ENCODE data around the gene DMKN. TPM values are rescaled to one million over a fixed set of nuclear protein-coding genes. Genes with fewer than 3 reads are reported as not detected.

DMKN gene
- total and polyA plus RNA-seq, 4 donors, result 79.0 to 278 (median 106) TPM

- no peak overlapping the region for H3K9ac ChIP-seq (ENCODE audit: insufficient read depth in 1 of 2, low read length in 2 of 2)
- no peak overlapping the region for H3K27ac ChIP-seq (ENCODE audit: low read depth in 1 of 2, low read length in 1 of 2)
- no peaks in the 10 kb centered on the region for H3K9me3 ChIP-seq (ENCODE audit: control insufficient read depth in 4 of 4, insufficient read depth in 3 of 4, low read length in 3 of 4)
- TF ChIP-seq CTCF (IDR thresholded peaks at IDR 0.05; ENCODE audit: control extremely low read depth, extremely low read depth), result no peak
- DNase-seq (no peak), ATAC-seq (ENCODE audit: insufficient read depth, low FRiP score) (no peak)
- no peaks in the 10 kb centered on the region for H3K36me3 ChIP-seq (ENCODE audit: control insufficient read depth in 4 of 4, insufficient read depth in 4 of 4, low read length in 4 of 4)
- H3K27me3 ChIP-seq (ENCODE audit: control insufficient read depth in 3 of 3, insufficient read depth in 3 of 3, low read length in 2 of 3), result no peaks in the 10 kb centered on the region
- H3K4me3 ChIP-seq, result no peak overlapping the region
- WGBS, 2 donors, result 65 to 72% methylated on average over 7 of the region's 7 CpGs
- H3K4me1 ChIP-seq (ENCODE audit: control insufficient read depth in 5 of 5, insufficient read depth in 5 of 5, low read length in 5 of 5), result peaks cover 0 to 8% (median 4%) of the 10 kb centered on the region in 5 donors
Measured at GRCh38 chr19:35451338-35452096, 61.9 kb downstream of the DMKN start.

GRCh38 chr19:35449359-35450043 is 63.9 kb downstream of the DMKN start:
- no peak for TF ChIP-seq CTCF (IDR thresholded peaks at IDR 0.05; ENCODE audit: control extremely low read depth, extremely low read depth)
- Histone ChIP-seq H3K4me3 (no peak overlapping the region), H3K27me3 (ENCODE audit: control insufficient read depth in 3 of 3, insufficient read depth in 3 of 3, low read length in 2 of 3) (no peaks in the 10 kb centered on the region), H3K27ac (ENCODE audit: low read depth in 1 of 2, low read length in 1 of 2) (peak overlapping the region in 1 of 2 donors; percentile 20), H3K36me3 (ENCODE audit: control insufficient read depth in 4 of 4, insufficient read depth in 4 of 4, low read length in 4 of 4) (no peaks in the 10 kb centered on the region), H3K9me3 (ENCODE audit: control insufficient read depth in 4 of 4, insufficient read depth in 3 of 4, low read length in 3 of 4) (no peaks in the 10 kb centered on the region), H3K9ac (ENCODE audit: insufficient read depth in 1 of 2, low read length in 2 of 2) (no peak overlapping the region), H3K4me1 (ENCODE audit: control insufficient read depth in 5 of 5, insufficient read depth in 5 of 5, low read length in 5 of 5) (peaks cover 0 to 10% (median 3%) of the 10 kb centered on the region in 5 donors)
- WGBS, 2 donors, result 65 to 78% methylated on average over 27 of the region's 27 CpGs
- ATAC-seq (ENCODE audit: insufficient read depth, low FRiP score) (peak; percentile 25), DNase-seq (no peak)

GRCh38 chr19:35447606-35448469 is 65.6 kb downstream of the DMKN start, which contains the start of gene FFAR2:
TSS of gene FFAR2 (plus strand) at chr19:35448257. CDS start at chr19:35449715, 1,458 bp downstream.
- no peaks in the 10 kb centered on the region for H3K27me3 ChIP-seq (ENCODE audit: control insufficient read depth in 3 of 3, insufficient read depth in 3 of 3, low read length in 2 of 3)
- ATAC-seq (ENCODE audit: insufficient read depth, low FRiP score) (no peak), DNase-seq (no peak)
- 60 to 74% methylated on average over 12 of the region's 12 CpGs for WGBS, 2 donors
- H3K4me1 ChIP-seq (ENCODE audit: control insufficient read depth in 5 of 5, insufficient read depth in 5 of 5, low read length in 5 of 5), result peaks cover 0 to 10% (median 3%) of the 10 kb centered on the region in 5 donors
- H3K9me3 ChIP-seq (ENCODE audit: control insufficient read depth in 4 of 4, insufficient read depth in 3 of 4, low read length in 3 of 4), result no peaks in the 10 kb centered on the region
- no peak for TF ChIP-seq CTCF (IDR thresholded peaks at IDR 0.05; ENCODE audit: control extremely low read depth, extremely low read depth)
- peak within 1 kb of the TSS in 1 of 2 donors; percentile 63 for H3K27ac ChIP-seq (ENCODE audit: low read depth in 1 of 2, low read length in 1 of 2)
- no peaks in the 10 kb centered on the region for H3K36me3 ChIP-seq (ENCODE audit: control insufficient read depth in 4 of 4, insufficient read depth in 4 of 4, low read length in 4 of 4)
- H3K4me3 ChIP-seq, result no peak within 1 kb of the TSS
- no peak within 1 kb of the TSS for H3K9ac ChIP-seq (ENCODE audit: insufficient read depth in 1 of 2, low read length in 2 of 2)

Other genes starting within 250 kb of the DMKN start
- gene USF2, start 244.7 kb downstream of the DMKN start, total RNA-seq, result 100 to 1,000 TPM in 1 of 2 donors, 10 to 100 TPM in 1; 74.9 to 138 TPM
- gene USF2, start 244.7 kb downstream of the DMKN start, polyA plus RNA-seq, result 100 to 1,000 TPM; 129 to 163 TPM
- gene HAMP, start 231.1 kb downstream of the DMKN start, total RNA-seq, result 1 to 10 TPM in 1 of 2 donors, under 1 TPM in 1; 0.28 to 1.5 TPM
- gene HAMP, start 231.1 kb downstream of the DMKN start, polyA plus RNA-seq, result 10 to 100 TPM in 1 of 2 donors, 1 to 10 TPM in 1; 1.7 to 85.7 TPM
- 1 to 10 TPM; 1.5 to 8.8 TPM for gene MAG, start 221.5 kb downstream of the DMKN start, total RNA-seq
- gene MAG, start 221.5 kb downstream of the DMKN start, polyA plus RNA-seq, result 1 to 10 TPM in 1 of 2 donors, under 1 TPM in 1; 0.08 to 2.3 TPM
- gene CD22, start 184.5 kb downstream of the DMKN start, total RNA-seq, result 10 to 100 TPM; 13.5 to 53.8 TPM
- 10 to 100 TPM in 1 of 2 donors, 1 to 10 TPM in 1; 4.7 to 48.0 TPM for gene CD22, start 184.5 kb downstream of the DMKN start, polyA plus RNA-seq
- under 1 TPM; 0.37 to 0.49 TPM for gene FFAR1, start 165.7 kb downstream of the DMKN start, total RNA-seq
- gene FFAR1, start 165.7 kb downstream of the DMKN start, polyA plus RNA-seq, result 1 to 10 TPM in 1 of 2 donors, under 1 TPM in 1; 0.06 to 1.1 TPM
- under 1 TPM; 0.26 to 0.55 TPM for gene FFAR3, start 155.2 kb downstream of the DMKN start, total RNA-seq
- gene FFAR3, start 155.2 kb downstream of the DMKN start, polyA plus RNA-seq, result 10 to 100 TPM in 1 of 2 donors, under 1 TPM in 1; 0.06 to 20.9 TPM
- under 1 TPM in 1 of 2 donors, not detected in 1; 0.21 TPM for gene GPR42, start 142.6 kb downstream of the DMKN start, total RNA-seq
- 1 to 10 TPM in 1 of 2 donors, not detected in 1; 1.5 TPM for gene GPR42, start 142.6 kb downstream of the DMKN start, polyA plus RNA-seq
- gene FFAR2, start 65.4 kb downstream of the DMKN start, total RNA-seq, result 1 to 10 TPM; 2.6 to 6.2 TPM
- gene FFAR2, start 65.4 kb downstream of the DMKN start, polyA plus RNA-seq, result 100 to 1,000 TPM in 1 of 2 donors, 1 to 10 TPM in 1; 1.2 to 113 TPM
- gene KRTDAP, start 23.2 kb downstream of the DMKN start, total RNA-seq, result not detected
- under 1 TPM; 0.16 to 0.49 TPM for gene KRTDAP, start 23.2 kb downstream of the DMKN start, polyA plus RNA-seq
- gene SBSN, start 14.7 kb upstream of the DMKN start, total RNA-seq, result under 1 TPM in 1 of 2 donors, not detected in 1; 0.09 TPM
- gene SBSN, start 14.7 kb upstream of the DMKN start, polyA plus RNA-seq, result under 1 TPM; 0.08 to 0.39 TPM
- gene GAPDHS, start 19.8 kb upstream of the DMKN start, total RNA-seq, result not detected
- gene GAPDHS, start 19.8 kb upstream of the DMKN start, polyA plus RNA-seq, result not detected
- gene TMEM147, start 32.0 kb upstream of the DMKN start, total RNA-seq, result 10 to 100 TPM; 39.0 to 98.8 TPM
- 100 to 1,000 TPM; 150 to 167 TPM for gene TMEM147, start 32.0 kb upstream of the DMKN start, polyA plus RNA-seq
- gene ATP4A, start 50.0 kb upstream of the DMKN start, total RNA-seq, result not detected
- gene ATP4A, start 50.0 kb upstream of the DMKN start, polyA plus RNA-seq, result under 1 TPM in 1 of 2 donors, not detected in 1; 0.01 TPM
- not detected for gene PMIS2, start 72.5 kb upstream of the DMKN start, total RNA-seq
- not detected for gene PMIS2, start 72.5 kb upstream of the DMKN start, polyA plus RNA-seq
- gene HAUS5, start 99.1 kb upstream of the DMKN start, total RNA-seq, result 10 to 100 TPM; 13.9 to 15.8 TPM
- 10 to 100 TPM in 1 of 2 donors, 1 to 10 TPM in 1; 6.0 to 16.5 TPM for gene HAUS5, start 99.1 kb upstream of the DMKN start, polyA plus RNA-seq
- gene RBM42, start 115.4 kb upstream of the DMKN start, total RNA-seq, result 10 to 100 TPM; 28.4 to 77.4 TPM
- gene RBM42, start 115.4 kb upstream of the DMKN start, polyA plus RNA-seq, result 10 to 100 TPM; 68.6 to 84.0 TPM
- gene ETV2, start 128.1 kb upstream of the DMKN start, total RNA-seq, result 1 to 10 TPM in 1 of 2 donors, under 1 TPM in 1; 0.31 to 1.0 TPM
- gene ETV2, start 128.1 kb upstream of the DMKN start, polyA plus RNA-seq, result 1 to 10 TPM; 1.2 to 2.5 TPM
- 100 to 1,000 TPM; 202 to 338 TPM for gene COX6B1, start 134.7 kb upstream of the DMKN start, total RNA-seq
- gene COX6B1, start 134.7 kb upstream of the DMKN start, polyA plus RNA-seq, result 1,000 to 10,000 TPM in 1 of 2 donors, 100 to 1,000 TPM in 1; 679 to 1,407 TPM
- gene UPK1A, start 152.9 kb upstream of the DMKN start, total RNA-seq, result not detected
- gene UPK1A, start 152.9 kb upstream of the DMKN start, polyA plus RNA-seq, result under 1 TPM in 1 of 2 donors, not detected in 1; 0.03 TPM
- gene ZBTB32, start 190.9 kb upstream of the DMKN start, total RNA-seq, result under 1 TPM; 0.28 to 0.63 TPM
- gene ZBTB32, start 190.9 kb upstream of the DMKN start, polyA plus RNA-seq, result under 1 TPM; 0.22 to 0.50 TPM
- 10 to 100 TPM; 24.9 to 41.0 TPM for gene KMT2B, start 204.4 kb upstream of the DMKN start, total RNA-seq
- 10 to 100 TPM; 21.7 to 30.0 TPM for gene KMT2B, start 204.4 kb upstream of the DMKN start, polyA plus RNA-seq
- gene IGFLR1, start 228.8 kb upstream of the DMKN start, total RNA-seq, result 10 to 100 TPM in 1 of 2 donors, 1 to 10 TPM in 1; 3.8 to 32.3 TPM
- 10 to 100 TPM; 19.6 to 72.5 TPM for gene IGFLR1, start 228.8 kb upstream of the DMKN start, polyA plus RNA-seq
- gene U2AF1L4, start 231.8 kb upstream of the DMKN start, total RNA-seq, result 10 to 100 TPM; 14.0 to 21.6 TPM
- gene U2AF1L4, start 231.8 kb upstream of the DMKN start, polyA plus RNA-seq, result 10 to 100 TPM; 13.0 to 25.5 TPM
- 100 to 1,000 TPM in 1 of 2 donors, 10 to 100 TPM in 1; 36.8 to 129 TPM for gene PSENEN, start 232.0 kb upstream of the DMKN start, total RNA-seq
- 100 to 1,000 TPM in 1 of 2 donors, 10 to 100 TPM in 1; 84.2 to 196 TPM for gene PSENEN, start 232.0 kb upstream of the DMKN start, polyA plus RNA-seq
- 10 to 100 TPM in 1 of 2 donors, 1 to 10 TPM in 1; 4.4 to 11.4 TPM for gene LIN37, start 234.9 kb upstream of the DMKN start, total RNA-seq
- 10 to 100 TPM; 16.2 TPM for gene LIN37, start 234.9 kb upstream of the DMKN start, polyA plus RNA-seq
- 10 to 100 TPM; 13.2 to 44.8 TPM for gene HSPB6, start 243.4 kb upstream of the DMKN start, total RNA-seq
- gene HSPB6, start 243.4 kb upstream of the DMKN start, polyA plus RNA-seq, result 10 to 100 TPM; 22.5 to 26.4 TPM
- gene PROSER3, start 244.5 kb upstream of the DMKN start, total RNA-seq, result 10 to 100 TPM; 10.5 to 32.2 TPM
- gene PROSER3, start 244.5 kb upstream of the DMKN start, polyA plus RNA-seq, result 10 to 100 TPM; 10.0 to 13.6 TPM

All from lung (tissue), 12 donors.